SK-N-SH treated with all-trans-retinoic acid at 6 μM for 48 hours (cell line): Measurements from ENCODE around the gene CLPTM1L.

Experiments
- ATAC-seq: fragments of 200-7000 bp; cut with Tn5 transposase; 3 replicates; pipeline ENCODE4 v1.9.1; 2020; ENCODE audit warnings: mild to moderate bottlenecking, moderate library complexity
- ARNTL ChIP-seq: fragments of 450-650 bp; formaldehyde crosslinking; IDR thresholded peaks from 2 replicates; pipeline ENCODE4 v1.5.0; 2020; ENCODE audit warnings: low read depth, mild to moderate bottlenecking, moderate library complexity, borderline replicate concordance
- BACH2 ChIP-seq: fragments of 250-450 bp; sonication (Bioruptor Pico); IDR thresholded peaks from 2 replicates; pipeline ENCODE4 v1.9.0; 2021; ENCODE audit warnings: mild to moderate bottlenecking, borderline replicate concordance
- CSDC2 ChIP-seq: fragments of 250-450 bp; sonication (Bioruptor Pico); IDR thresholded peaks from 2 replicates; pipeline ENCODE4 v1.5.0; 2020; ENCODE audit warnings: mild to moderate bottlenecking, moderate library complexity
- ESRRG ChIP-seq: fragments of 250-450 bp; sonication (Bioruptor Pico); IDR thresholded peaks from 2 replicates; pipeline ENCODE4 v1.6.1; 2021; ENCODE audit warnings: mild to moderate bottlenecking
- GLIS3 ChIP-seq: fragments of 250-450 bp; sonication (Bioruptor Pico); IDR thresholded peaks from 2 replicates; pipeline ENCODE4 v1.5.0; 2020; ENCODE audit warnings: mild to moderate bottlenecking, moderate library complexity
- ISL1 ChIP-seq: fragments of 250-450 bp; sonication (Bioruptor Pico); IDR thresholded peaks from 2 replicates; pipeline ENCODE4 v2.1.2; 2022; ENCODE audit warnings: mild to moderate bottlenecking, moderate library complexity
- OSR1 ChIP-seq: fragments of 250-450 bp; sonication (Bioruptor Pico); IDR thresholded peaks from 2 replicates; pipeline ENCODE4 v1.8.0; 2022; ENCODE audit warnings: moderate library complexity, mild to moderate bottlenecking, inconsistent platforms
- PPARA ChIP-seq: fragments of 250-450 bp; sonication (Bioruptor Pico); IDR thresholded peaks from 2 replicates; pipeline ENCODE4 v1.5.0; 2020; ENCODE audit warnings: mild to moderate bottlenecking, borderline replicate concordance
- RARB ChIP-seq: fragments of 250-450 bp; sonication (Bioruptor Pico); IDR thresholded peaks from 2 replicates; pipeline ENCODE4 v1.8.0; 2021; ENCODE audit warnings: mild to moderate bottlenecking, moderate library complexity
- SNAI2 ChIP-seq: fragments of 250-450 bp; sonication (Bioruptor Pico); IDR thresholded peaks from 2 replicates; pipeline ENCODE4 v1.5.0; 2020; ENCODE audit warnings: mild to moderate bottlenecking, moderate library complexity
- TCF4 ChIP-seq: fragments of 250-450 bp; sonication (Bioruptor Pico); IDR thresholded peaks from 2 replicates; pipeline ENCODE4 v1.8.0; 2021; ENCODE audit warnings: mild to moderate bottlenecking, moderate library complexity, borderline replicate concordance
- TOX ChIP-seq: fragments of 250-450 bp; sonication (Bioruptor Pico); IDR thresholded peaks from 2 replicates; pipeline ENCODE4 v1.8.0; 2021; ENCODE audit warnings: mild to moderate bottlenecking, moderate library complexity, borderline replicate concordance
- ZC3H10 ChIP-seq: fragments of 250-450 bp; sonication (Bioruptor Pico); IDR thresholded peaks from 2 replicates; pipeline ENCODE4 v1.5.1; 2021; ENCODE audit warnings: mild to moderate bottlenecking, moderate library complexity
- ZFP3 ChIP-seq: fragments of 250-450 bp; sonication (Bioruptor Pico); IDR thresholded peaks from 2 replicates; pipeline ENCODE4 v1.5.0; 2020; ENCODE audit warnings: mild to moderate bottlenecking, moderate library complexity
- ZFP30 ChIP-seq: fragments of 450-650 bp; formaldehyde crosslinking; IDR thresholded peaks from 2 replicates; pipeline ENCODE4 v1.5.0; 2022; ENCODE audit warnings: mild to moderate bottlenecking, moderate library complexity
- ZNF565 ChIP-seq: fragments of 450-650 bp; formaldehyde crosslinking; conservative IDR thresholded peaks from 2 replicates; pipeline ENCODE4 v1.5.0; 2020; ENCODE audit warnings: low read depth, mild to moderate bottlenecking, moderate library complexity
- ZNF70 ChIP-seq: fragments of 450-650 bp; formaldehyde crosslinking; IDR thresholded peaks from 2 replicates; pipeline ENCODE4 v1.5.0; 2020; ENCODE audit warnings: mild to moderate bottlenecking, moderate library complexity
- TF ChIP-seq, protein P1 (sequence below): fragments of 250-450 bp; sonication (Bioruptor Pico); IDR thresholded peaks from 2 replicates; pipeline ENCODE4 v1.8.0; 2021; ENCODE audit warnings: low read depth, mild to moderate bottlenecking, moderate library complexity, borderline replicate concordance
- TF ChIP-seq, protein P2 (sequence below): fragments of 250-450 bp; sonication (Bioruptor Pico); IDR thresholded peaks from 2 replicates; pipeline ENCODE4 v1.8.0; 2020; ENCODE audit warnings: mild to moderate bottlenecking, moderate library complexity, borderline replicate concordance
- TF ChIP-seq, protein P3 (sequence below): fragments of 250-450 bp; sonication (Bioruptor Pico); IDR thresholded peaks from 2 replicates; pipeline ENCODE4 v1.5.0; 2020; ENCODE audit warnings: mild to moderate bottlenecking, moderate library complexity
- TF ChIP-seq, protein P4 (sequence below): fragments of 250-450 bp; sonication (Bioruptor Pico); IDR thresholded peaks from 2 replicates; pipeline ENCODE4 v1.5.1; 2021; ENCODE audit warnings: mild to moderate bottlenecking, moderate library complexity
- TF ChIP-seq, protein P5 (sequence below): fragments of 250-450 bp; sonication (Bioruptor Pico); IDR thresholded peaks from 2 replicates; pipeline ENCODE4 v1.5.1; 2020; ENCODE audit warnings: low read depth, mild to moderate bottlenecking, moderate library complexity

CLPTM1L gene

DNA sequence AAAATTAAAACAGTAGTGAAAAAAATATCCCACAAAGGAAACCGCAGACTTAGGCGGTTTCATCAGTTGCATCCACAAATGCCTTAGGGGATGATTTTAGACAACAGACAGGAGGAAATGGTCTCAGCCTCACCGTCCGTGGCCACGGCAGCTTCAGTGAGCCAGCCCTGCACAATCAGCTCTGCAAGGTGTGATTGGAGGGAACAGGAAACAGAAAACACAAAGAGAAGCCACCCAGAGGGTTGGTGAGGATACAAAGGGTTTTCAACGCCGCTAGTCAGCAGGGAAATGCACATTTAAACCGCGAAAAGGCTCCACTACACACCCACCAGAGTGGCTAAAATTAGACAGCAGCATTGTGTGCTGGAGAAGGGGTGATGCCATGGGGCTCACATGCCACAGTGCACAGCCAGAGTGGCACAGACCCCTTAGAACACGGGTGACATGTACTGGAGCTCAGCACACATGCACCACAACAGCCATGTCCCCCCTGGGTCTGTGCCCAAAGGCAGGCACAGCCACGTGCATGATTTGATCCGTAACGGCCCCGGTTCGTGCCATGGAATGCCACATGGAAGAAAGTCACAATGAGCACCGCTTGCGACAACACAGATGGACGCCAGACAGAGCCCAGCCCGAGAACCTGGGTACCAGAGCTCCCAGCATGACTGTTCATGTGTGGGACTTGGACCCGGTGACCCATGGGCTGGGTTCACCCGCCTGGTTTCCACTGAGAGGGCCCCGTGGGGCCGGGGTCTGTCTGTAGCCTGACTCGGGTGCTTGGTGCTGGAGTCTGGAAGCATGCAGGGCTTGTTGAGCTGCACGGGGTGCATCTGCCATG, 31.7 kb downstream of the CLPTM1L start:
- TF ChIP-seq ZC3H10 (CRISPR knock-in tag) (no peak), TOX (CRISPR knock-in tag) (no peak), SNAI2 (no peak), ZNF565 (CRISPR knock-in tag) (no peak), TCF4 (no peak), GLIS3 (CRISPR knock-in tag) (no peak), ESRRG (CRISPR knock-in tag) (no peak), OSR1 (CRISPR knock-in tag) (no peak), ISL1 (CRISPR knock-in tag) (no peak), ZFP3 (CRISPR knock-in tag) (no peak), BACH2 (CRISPR knock-in tag) (no peak), ARNTL (no peak)
- TF ChIP-seq, protein P1, sequence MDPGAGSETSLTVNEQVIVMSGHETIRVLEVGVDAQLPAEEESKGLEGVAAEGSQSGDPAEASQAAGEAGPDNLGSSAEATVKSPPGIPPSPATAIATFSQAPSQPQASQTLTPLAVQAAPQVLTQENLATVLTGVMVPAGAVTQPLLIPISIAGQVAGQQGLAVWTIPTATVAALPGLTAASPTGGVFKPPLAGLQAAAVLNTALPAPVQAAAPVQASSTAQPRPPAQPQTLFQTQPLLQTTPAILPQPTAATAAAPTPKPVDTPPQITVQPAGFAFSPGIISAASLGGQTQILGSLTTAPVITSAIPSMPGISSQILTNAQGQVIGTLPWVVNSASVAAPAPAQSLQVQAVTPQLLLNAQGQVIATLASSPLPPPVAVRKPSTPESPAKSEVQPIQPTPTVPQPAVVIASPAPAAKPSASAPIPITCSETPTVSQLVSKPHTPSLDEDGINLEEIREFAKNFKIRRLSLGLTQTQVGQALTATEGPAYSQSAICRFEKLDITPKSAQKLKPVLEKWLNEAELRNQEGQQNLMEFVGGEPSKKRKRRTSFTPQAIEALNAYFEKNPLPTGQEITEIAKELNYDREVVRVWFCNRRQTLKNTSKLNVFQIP (CRISPR knock-in tag): no peak
- TF ChIP-seq, protein P2, sequence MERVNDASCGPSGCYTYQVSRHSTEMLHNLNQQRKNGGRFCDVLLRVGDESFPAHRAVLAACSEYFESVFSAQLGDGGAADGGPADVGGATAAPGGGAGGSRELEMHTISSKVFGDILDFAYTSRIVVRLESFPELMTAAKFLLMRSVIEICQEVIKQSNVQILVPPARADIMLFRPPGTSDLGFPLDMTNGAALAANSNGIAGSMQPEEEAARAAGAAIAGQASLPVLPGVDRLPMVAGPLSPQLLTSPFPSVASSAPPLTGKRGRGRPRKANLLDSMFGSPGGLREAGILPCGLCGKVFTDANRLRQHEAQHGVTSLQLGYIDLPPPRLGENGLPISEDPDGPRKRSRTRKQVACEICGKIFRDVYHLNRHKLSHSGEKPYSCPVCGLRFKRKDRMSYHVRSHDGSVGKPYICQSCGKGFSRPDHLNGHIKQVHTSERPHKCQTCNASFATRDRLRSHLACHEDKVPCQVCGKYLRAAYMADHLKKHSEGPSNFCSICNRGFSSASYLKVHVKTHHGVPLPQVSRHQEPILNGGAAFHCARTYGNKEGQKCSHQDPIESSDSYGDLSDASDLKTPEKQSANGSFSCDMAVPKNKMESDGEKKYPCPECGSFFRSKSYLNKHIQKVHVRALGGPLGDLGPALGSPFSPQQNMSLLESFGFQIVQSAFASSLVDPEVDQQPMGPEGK (CRISPR knock-in tag): no peak
- TF ChIP-seq, protein P3, sequence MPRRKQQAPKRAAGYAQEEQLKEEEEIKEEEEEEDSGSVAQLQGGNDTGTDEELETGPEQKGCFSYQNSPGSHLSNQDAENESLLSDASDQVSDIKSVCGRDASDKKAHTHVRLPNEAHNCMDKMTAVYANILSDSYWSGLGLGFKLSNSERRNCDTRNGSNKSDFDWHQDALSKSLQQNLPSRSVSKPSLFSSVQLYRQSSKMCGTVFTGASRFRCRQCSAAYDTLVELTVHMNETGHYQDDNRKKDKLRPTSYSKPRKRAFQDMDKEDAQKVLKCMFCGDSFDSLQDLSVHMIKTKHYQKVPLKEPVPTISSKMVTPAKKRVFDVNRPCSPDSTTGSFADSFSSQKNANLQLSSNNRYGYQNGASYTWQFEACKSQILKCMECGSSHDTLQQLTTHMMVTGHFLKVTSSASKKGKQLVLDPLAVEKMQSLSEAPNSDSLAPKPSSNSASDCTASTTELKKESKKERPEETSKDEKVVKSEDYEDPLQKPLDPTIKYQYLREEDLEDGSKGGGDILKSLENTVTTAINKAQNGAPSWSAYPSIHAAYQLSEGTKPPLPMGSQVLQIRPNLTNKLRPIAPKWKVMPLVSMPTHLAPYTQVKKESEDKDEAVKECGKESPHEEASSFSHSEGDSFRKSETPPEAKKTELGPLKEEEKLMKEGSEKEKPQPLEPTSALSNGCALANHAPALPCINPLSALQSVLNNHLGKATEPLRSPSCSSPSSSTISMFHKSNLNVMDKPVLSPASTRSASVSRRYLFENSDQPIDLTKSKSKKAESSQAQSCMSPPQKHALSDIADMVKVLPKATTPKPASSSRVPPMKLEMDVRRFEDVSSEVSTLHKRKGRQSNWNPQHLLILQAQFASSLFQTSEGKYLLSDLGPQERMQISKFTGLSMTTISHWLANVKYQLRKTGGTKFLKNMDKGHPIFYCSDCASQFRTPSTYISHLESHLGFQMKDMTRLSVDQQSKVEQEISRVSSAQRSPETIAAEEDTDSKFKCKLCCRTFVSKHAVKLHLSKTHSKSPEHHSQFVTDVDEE: no peak
- TF ChIP-seq, protein P4, sequence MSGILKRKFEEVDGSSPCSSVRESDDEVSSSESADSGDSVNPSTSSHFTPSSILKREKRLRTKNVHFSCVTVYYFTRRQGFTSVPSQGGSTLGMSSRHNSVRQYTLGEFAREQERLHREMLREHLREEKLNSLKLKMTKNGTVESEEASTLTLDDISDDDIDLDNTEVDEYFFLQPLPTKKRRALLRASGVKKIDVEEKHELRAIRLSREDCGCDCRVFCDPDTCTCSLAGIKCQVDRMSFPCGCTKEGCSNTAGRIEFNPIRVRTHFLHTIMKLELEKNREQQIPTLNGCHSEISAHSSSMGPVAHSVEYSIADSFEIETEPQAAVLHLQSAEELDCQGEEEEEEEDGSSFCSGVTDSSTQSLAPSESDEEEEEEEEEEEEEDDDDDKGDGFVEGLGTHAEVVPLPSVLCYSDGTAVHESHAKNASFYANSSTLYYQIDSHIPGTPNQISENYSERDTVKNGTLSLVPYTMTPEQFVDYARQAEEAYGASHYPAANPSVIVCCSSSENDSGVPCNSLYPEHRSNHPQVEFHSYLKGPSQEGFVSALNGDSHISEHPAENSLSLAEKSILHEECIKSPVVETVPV (CRISPR knock-in tag): no peak
- ATAC-seq: no peak

DNA sequence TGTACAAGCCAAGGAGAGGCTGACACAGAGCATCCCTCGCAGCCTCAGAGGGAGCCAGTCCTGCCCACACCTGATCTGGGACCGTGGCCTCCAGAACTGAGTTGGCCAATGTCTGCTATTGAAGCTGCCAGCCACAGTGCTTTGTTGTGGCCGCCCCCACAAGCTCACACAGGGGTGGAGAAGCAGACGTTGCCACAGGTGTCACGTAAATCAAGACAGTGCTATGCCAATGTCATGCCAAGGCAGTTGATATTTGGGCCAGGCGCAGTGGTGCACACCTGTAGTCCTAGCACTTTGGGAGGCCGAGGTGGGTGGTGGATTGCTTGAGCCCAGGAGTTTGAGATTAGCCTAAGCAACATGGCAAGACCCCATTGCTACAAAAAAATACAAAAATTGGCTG, 32.7 kb downstream of the CLPTM1L start:
- no peak for TF ChIP-seq TCF4
- no peak for TF ChIP-seq ESRRG (CRISPR knock-in tag)
- TF ChIP-seq PPARA (CRISPR knock-in tag): no peak
- TF ChIP-seq ARNTL: no peak
- no peak for TF ChIP-seq ZNF565 (CRISPR knock-in tag)
- TF ChIP-seq BACH2 (CRISPR knock-in tag): no peak
- TF ChIP-seq ZFP30: no peak
- TF ChIP-seq ZFP3 (CRISPR knock-in tag): no peak
- TF ChIP-seq ZC3H10 (CRISPR knock-in tag): no peak
- TF ChIP-seq ISL1 (CRISPR knock-in tag): no peak
- no peak for TF ChIP-seq GLIS3 (CRISPR knock-in tag)
- TF ChIP-seq, all 23 proteins: peak for 0

DNA sequence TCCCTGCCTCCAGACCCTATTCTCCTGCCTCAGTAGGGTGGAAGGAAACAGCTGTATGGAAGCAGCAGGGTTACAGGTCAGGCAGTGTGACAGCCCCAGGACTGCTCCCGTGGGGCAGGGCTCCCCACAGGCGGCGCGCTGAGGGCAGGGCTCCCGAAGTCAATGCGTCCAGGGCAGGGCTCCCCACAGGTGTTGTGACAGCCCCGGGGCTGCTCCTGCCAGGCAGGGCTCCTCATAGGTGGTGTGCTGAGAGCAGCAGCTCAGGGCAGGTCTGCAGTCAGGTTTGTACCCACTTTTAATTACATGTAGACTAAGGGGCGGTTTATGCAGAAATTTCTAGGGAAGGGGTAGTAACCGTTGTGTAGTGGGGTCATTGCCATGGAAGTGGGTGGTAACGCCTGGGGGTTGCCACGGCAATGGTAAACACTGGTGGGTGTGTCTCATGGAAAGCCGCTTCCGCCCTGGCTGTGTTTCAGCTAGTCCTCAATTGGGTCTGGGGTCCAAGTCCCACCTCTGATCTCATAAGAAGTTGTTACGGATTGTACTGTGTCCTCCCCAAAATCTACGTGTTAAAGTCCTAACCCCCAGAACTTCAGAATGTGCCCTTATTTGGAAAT, 33.4 kb downstream of the CLPTM1L start:
- ATAC-seq: no peak
- no peak for TF ChIP-seq ISL1 (CRISPR knock-in tag)
- no peak for TF ChIP-seq ZNF70
- no peak for TF ChIP-seq CSDC2
- TF ChIP-seq RARB (CRISPR knock-in tag): no peak
- TF ChIP-seq, protein P1 (CRISPR knock-in tag): no peak
- TF ChIP-seq, protein P5, sequence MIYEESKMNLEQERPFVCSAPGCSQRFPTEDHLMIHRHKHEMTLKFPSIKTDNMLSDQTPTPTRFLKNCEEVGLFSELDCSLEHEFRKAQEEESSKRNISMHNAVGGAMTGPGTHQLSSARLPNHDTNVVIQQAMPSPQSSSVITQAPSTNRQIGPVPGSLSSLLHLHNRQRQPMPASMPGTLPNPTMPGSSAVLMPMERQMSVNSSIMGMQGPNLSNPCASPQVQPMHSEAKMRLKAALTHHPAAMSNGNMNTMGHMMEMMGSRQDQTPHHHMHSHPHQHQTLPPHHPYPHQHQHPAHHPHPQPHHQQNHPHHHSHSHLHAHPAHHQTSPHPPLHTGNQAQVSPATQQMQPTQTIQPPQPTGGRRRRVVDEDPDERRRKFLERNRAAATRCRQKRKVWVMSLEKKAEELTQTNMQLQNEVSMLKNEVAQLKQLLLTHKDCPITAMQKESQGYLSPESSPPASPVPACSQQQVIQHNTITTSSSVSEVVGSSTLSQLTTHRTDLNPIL (CRISPR knock-in tag): no peak
- no peak for TF ChIP-seq SNAI2
- no peak for TF ChIP-seq PPARA (CRISPR knock-in tag)
- TF ChIP-seq TOX (CRISPR knock-in tag): no peak
- no peak for TF ChIP-seq ARNTL
- TF ChIP-seq, protein P3: no peak

More for the DNA sequence above, 32.7 kb downstream of the CLPTM1L start:
- no peak for ATAC-seq
